Astrocyte (in vitro differentiated cells and primary cell): ENCODE measurements around the gene PCP2. TPM values are rescaled to one million over a fixed set of nuclear protein-coding genes. Genes with fewer than 3 reads are reported as not detected.

Source experiments
- DNase-seq: peaks from one replicate; pipeline ENCODE4 v3.0.0-alpha.2; 2010; ENCODE audit warnings: low read depth
- FAIRE-seq: peaks from 2 replicates; lab custom pipeline; 2011; peaks lifted over from hg19 to GRCh38; lab: Jason Lieb, UNC
- H2AFZ ChIP-seq: 2 replicates; pipeline ENCODE4 v1.6.0; 2012; ENCODE audit warnings: low read depth, low read length, inconsistent platforms
- H3K27ac ChIP-seq: 2 replicates; pipeline ENCODE4 v1.5.1; 2011; ENCODE audit warnings: low read depth, low read length, inconsistent platforms
- H3K27me3 ChIP-seq: 2 replicates; pipeline ENCODE4 v1.6.0; 2011; ENCODE audit warnings: low read length, inconsistent platforms; ENCODE audit not compliant: insufficient read depth
- H3K36me3 ChIP-seq: 2 replicates; pipeline ENCODE4 v1.5.1; 2011; ENCODE audit warnings: low read length, inconsistent platforms; ENCODE audit not compliant: insufficient read depth
- H3K4me1 ChIP-seq: 2 replicates; pipeline ENCODE4 v1.5.1; 2011; ENCODE audit warnings: low read length, inconsistent platforms; ENCODE audit not compliant: insufficient read depth
- H3K4me2 ChIP-seq: 2 replicates; pipeline ENCODE4 v1.6.0; 2012; ENCODE audit warnings: low read length, inconsistent platforms
- H3K4me3 ChIP-seq: 2 replicates; pipeline ENCODE4 v1.5.1; 2011; ENCODE audit warnings: low read depth, mild to moderate bottlenecking, low read length, inconsistent platforms; ENCODE audit not compliant: insufficient read depth
- H3K79me2 ChIP-seq: 2 replicates; pipeline ENCODE4 v1.6.0; 2012; ENCODE audit warnings: mild to moderate bottlenecking, low read length, inconsistent platforms; ENCODE audit not compliant: insufficient read depth
- H3K9ac ChIP-seq: 2 replicates; pipeline ENCODE4 v1.6.0; 2012; ENCODE audit warnings: mild to moderate bottlenecking, low read length, inconsistent platforms
- H3K9me3 ChIP-seq: 2 replicates; pipeline ENCODE4 v1.5.1; 2012; ENCODE audit warnings: low read depth, mild to moderate bottlenecking, low read length, inconsistent platforms; ENCODE audit not compliant: insufficient read depth
- H4K20me1 ChIP-seq: 2 replicates; pipeline ENCODE4 v1.6.0; 2012; ENCODE audit warnings: low read length, inconsistent platforms; ENCODE audit not compliant: insufficient read depth
- H3K27ac Mint-ChIP-seq: one replicate; pipeline ENCODE4 v1.8.0; 2021; ENCODE audit warnings: mild to moderate bottlenecking, mixed read lengths; ENCODE audit not compliant: unreplicated experiment
- H3K27me3 Mint-ChIP-seq: one replicate; pipeline ENCODE4 v1.8.0; 2021; ENCODE audit warnings: low read depth, mixed read lengths; ENCODE audit not compliant: unreplicated experiment
- H3K36me3 Mint-ChIP-seq: one replicate; pipeline ENCODE4 v1.8.0; 2021; ENCODE audit warnings: low read depth, mixed read lengths; ENCODE audit not compliant: unreplicated experiment
- H3K4me1 Mint-ChIP-seq: one replicate; pipeline ENCODE4 v1.8.0; 2021; ENCODE audit warnings: low read depth, mixed read lengths; ENCODE audit not compliant: unreplicated experiment
- H3K4me3 Mint-ChIP-seq: one replicate; pipeline ENCODE4 v1.8.0; 2021; ENCODE audit warnings: mild to moderate bottlenecking, moderate library complexity, mixed read lengths; ENCODE audit not compliant: unreplicated experiment
- H3K9me3 Mint-ChIP-seq: one replicate; pipeline ENCODE4 v1.8.0; 2021; ENCODE audit warnings: mild to moderate bottlenecking, mixed read lengths; ENCODE audit not compliant: unreplicated experiment
- CTCF ChIP-seq: IDR thresholded peaks from 2 replicates; pipeline ENCODE4 v1.5.1; 2011; ENCODE audit warnings: low read depth, mild to moderate bottlenecking, inconsistent platforms, low read length, moderate library complexity; ENCODE audit not compliant: insufficient read depth
- EZH2 ChIP-seq: IDR thresholded peaks from 2 replicates; pipeline ENCODE4 v1.6.1; 2012; ENCODE audit warnings: mild to moderate bottlenecking, low read length, inconsistent platforms; ENCODE audit not compliant: insufficient read depth
- total RNA-seq: library from RNA; stranded (reverse); gene quantifications from 2 replicates; pipeline ENCODE4 v1.2.1, GENCODE V29; 2021

PCP2 gene
- total RNA-seq, 1 donor from 2014 or later: not detected

GRCh38 chr19:7652061-7652641 lies 18.6 kb upstream of the PCP2 start:
- H3K9ac ChIP-seq: no peak overlapping the region
- peaks cover 37% of the 10 kb centered on the region for H3K27me3 Mint-ChIP-seq
- no peak for FAIRE-seq

GRCh38 chr19:7650148-7650547 lies 16.6 kb upstream of the PCP2 start:
- peaks cover 2% of the 10 kb centered on the region for H3K27me3 ChIP-seq
- Mint-ChIP-seq H3K27me3 (peaks cover 27% of the 10 kb centered on the region), H3K9me3 (no peaks in the 10 kb centered on the region), H3K4me1 (no peaks in the 10 kb centered on the region), H3K27ac (no peak overlapping the region), H3K4me3 (no peak overlapping the region), H3K36me3 (no peaks in the 10 kb centered on the region)
- no peak overlapping the region for H3K4me3 ChIP-seq
- no peaks in the 10 kb centered on the region for H4K20me1 ChIP-seq
- H3K4me2 ChIP-seq: no peak overlapping the region
- H3K9ac ChIP-seq: no peak overlapping the region
- H3K27ac ChIP-seq: no peak overlapping the region
- H3K9me3 ChIP-seq: no peaks in the 10 kb centered on the region
- no peaks in the 10 kb centered on the region for H3K4me1 ChIP-seq
- FAIRE-seq (no peak), DNase-seq (no peak)
- no peak overlapping the region for H2AFZ ChIP-seq
- no peaks in the 10 kb centered on the region for H3K79me2 ChIP-seq
- H3K36me3 ChIP-seq: no peaks in the 10 kb centered on the region
- TF ChIP-seq EZH2 (no peak), CTCF (no peak)

More at GRCh38 chr19:7652061-7652641, 18.6 kb upstream of the PCP2 start:
- Mint-ChIP-seq H3K4me1 (no peaks in the 10 kb centered on the region), H3K4me3 (peak overlapping the region; percentile 60), H3K9me3 (no peaks in the 10 kb centered on the region), H3K36me3 (no peaks in the 10 kb centered on the region), H3K27ac (peak overlapping the region; percentile 77)
- no peaks in the 10 kb centered on the region for H3K36me3 ChIP-seq
- no peaks in the 10 kb centered on the region for H3K9me3 ChIP-seq
- H3K4me2 ChIP-seq: peak overlapping the region; percentile 72
- no peaks in the 10 kb centered on the region for H4K20me1 ChIP-seq
- DNase-seq: peak; percentile 25
- TF ChIP-seq CTCF (peak; percentile 97), EZH2 (no peak)
- H3K27me3 ChIP-seq: peaks cover 2% of the 10 kb centered on the region
- no peaks in the 10 kb centered on the region for H3K4me1 ChIP-seq
- no peak overlapping the region for H3K4me3 ChIP-seq
- no peaks in the 10 kb centered on the region for H3K79me2 ChIP-seq
- H3K27ac ChIP-seq: no peak overlapping the region
- H2AFZ ChIP-seq: peak overlapping the region; percentile 68

GRCh38 chr19:7648265-7649014 lies 14.9 kb upstream of the PCP2 start:
- Mint-ChIP-seq H3K27me3 (peaks cover 25% of the 10 kb centered on the region), H3K9me3 (no peaks in the 10 kb centered on the region), H3K36me3 (no peaks in the 10 kb centered on the region), H3K4me1 (no peaks in the 10 kb centered on the region), H3K27ac (no peak overlapping the region), H3K4me3 (no peak overlapping the region)
- no peak overlapping the region for H3K4me3 ChIP-seq
- DNase-seq (no peak), FAIRE-seq (no peak)
- H3K9ac ChIP-seq: no peak overlapping the region
- H4K20me1 ChIP-seq: no peaks in the 10 kb centered on the region
- H3K36me3 ChIP-seq: no peaks in the 10 kb centered on the region
- TF ChIP-seq EZH2 (no peak), CTCF (no peak)
- H3K9me3 ChIP-seq: no peaks in the 10 kb centered on the region
- H3K27me3 ChIP-seq: peaks cover 2% of the 10 kb centered on the region
- H3K4me1 ChIP-seq: no peaks in the 10 kb centered on the region
- no peaks in the 10 kb centered on the region for H3K79me2 ChIP-seq
- no peak overlapping the region for H3K27ac ChIP-seq
- no peak overlapping the region for H3K4me2 ChIP-seq
- H2AFZ ChIP-seq: no peak overlapping the region
